NB4 (cell line): Measurements from ENCODE around the gene CFAP97D1.

Experiments used
- MYC ChIP-seq: IDR thresholded peaks from 2 replicates; pipeline ENCODE4 v1.6.1; 2011; ENCODE audit warnings: low read depth, low read length
- POLR2A ChIP-seq: IDR thresholded peaks from 2 replicates; pipeline ENCODE4 v1.6.1; 2011; ENCODE audit warnings: mild to moderate bottlenecking; ENCODE audit not compliant: insufficient read length; ENCODE audit errors: extremely low read depth
- TF ChIP-seq, protein P1 (sequence below): IDR thresholded peaks from one replicate; pipeline ENCODE4 v1.5.1; 2012; ENCODE audit warnings: low read depth, low read length
- TF ChIP-seq, protein P2 (sequence below): IDR thresholded peaks from 2 replicates; pipeline ENCODE4 v1.6.1; 2011; ENCODE audit warnings: low read depth, low read length

DNA sequence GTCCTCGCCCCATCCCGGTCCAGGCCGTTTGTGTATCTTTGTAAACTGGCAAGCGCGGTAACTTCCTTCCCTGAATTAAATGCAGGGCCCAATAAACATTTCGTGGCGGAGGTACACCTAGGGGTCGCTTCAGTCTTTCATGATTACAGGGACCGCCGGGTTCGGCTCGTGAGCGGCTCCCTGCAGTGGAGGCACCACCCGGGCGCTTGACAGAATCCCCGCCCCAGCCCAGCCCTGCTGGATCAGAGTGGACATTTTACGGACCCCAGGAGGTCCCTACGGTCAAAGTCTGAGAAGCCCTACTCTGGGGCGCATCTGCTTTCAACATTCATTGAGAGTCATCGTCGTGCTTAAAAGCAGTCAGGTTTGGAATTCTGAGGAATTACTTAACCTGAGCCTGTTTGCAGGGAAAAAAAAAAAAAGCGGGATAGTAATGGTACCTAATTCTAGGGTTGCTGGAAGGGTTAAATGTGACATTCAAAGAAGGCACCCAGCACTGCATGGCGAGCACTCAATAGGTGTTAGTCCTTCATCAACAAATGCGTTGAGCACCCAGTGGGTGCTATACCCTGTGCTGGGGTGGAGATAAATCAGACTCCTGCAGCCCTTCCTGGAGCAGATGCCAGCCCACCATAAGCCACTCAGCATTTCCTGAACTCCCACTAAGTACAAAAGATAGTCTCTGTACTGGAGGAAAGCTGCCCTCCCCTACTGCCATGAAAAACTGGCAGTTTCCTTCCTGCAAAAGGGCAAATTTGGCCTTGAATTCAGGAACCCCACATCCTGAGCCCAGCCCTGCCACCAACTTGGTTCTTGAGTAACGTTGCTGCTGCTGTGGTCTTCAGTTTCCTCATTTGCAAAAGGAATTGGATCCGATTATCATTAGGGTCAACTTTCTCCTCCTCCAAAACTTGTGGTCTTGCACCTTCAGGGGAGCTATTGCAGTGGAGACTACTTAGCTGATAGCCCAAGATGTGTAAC, 800 bp upstream of the CFAP97D1 start:
- TF ChIP-seq, protein P1, sequence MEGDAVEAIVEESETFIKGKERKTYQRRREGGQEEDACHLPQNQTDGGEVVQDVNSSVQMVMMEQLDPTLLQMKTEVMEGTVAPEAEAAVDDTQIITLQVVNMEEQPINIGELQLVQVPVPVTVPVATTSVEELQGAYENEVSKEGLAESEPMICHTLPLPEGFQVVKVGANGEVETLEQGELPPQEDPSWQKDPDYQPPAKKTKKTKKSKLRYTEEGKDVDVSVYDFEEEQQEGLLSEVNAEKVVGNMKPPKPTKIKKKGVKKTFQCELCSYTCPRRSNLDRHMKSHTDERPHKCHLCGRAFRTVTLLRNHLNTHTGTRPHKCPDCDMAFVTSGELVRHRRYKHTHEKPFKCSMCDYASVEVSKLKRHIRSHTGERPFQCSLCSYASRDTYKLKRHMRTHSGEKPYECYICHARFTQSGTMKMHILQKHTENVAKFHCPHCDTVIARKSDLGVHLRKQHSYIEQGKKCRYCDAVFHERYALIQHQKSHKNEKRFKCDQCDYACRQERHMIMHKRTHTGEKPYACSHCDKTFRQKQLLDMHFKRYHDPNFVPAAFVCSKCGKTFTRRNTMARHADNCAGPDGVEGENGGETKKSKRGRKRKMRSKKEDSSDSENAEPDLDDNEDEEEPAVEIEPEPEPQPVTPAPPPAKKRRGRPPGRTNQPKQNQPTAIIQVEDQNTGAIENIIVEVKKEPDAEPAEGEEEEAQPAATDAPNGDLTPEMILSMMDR = no peak
- TF ChIP-seq POLR2A (no peak), MYC (no peak)
- TF ChIP-seq, protein P2, sequence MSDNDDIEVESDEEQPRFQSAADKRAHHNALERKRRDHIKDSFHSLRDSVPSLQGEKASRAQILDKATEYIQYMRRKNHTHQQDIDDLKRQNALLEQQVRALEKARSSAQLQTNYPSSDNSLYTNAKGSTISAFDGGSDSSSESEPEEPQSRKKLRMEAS = no peak; the same call in 1 of the 2 replicates
